Neural progenitor cell (in vitro differentiated cells): ENCODE results near the gene CHST8.

Experiments used
- EZH2 ChIP-seq: fragments of 200-600 bp; sonication (generic); IDR thresholded peaks from 2 replicates; pipeline ENCODE4 v1.6.1; 2017; ENCODE audit warnings: antibody characterized with exemption, mild to moderate bottlenecking, moderate library complexity
- EZH2phosphoT487 ChIP-seq: fragments of 200-600 bp; sonication (generic); IDR thresholded peaks from 2 replicates; pipeline ENCODE4 v1.6.1; 2017; ENCODE audit warnings: antibody characterized with exemption
- TF ChIP-seq, protein P1 (sequence below): fragments of 200-600 bp; sonication (generic); IDR thresholded peaks from 2 replicates; pipeline ENCODE4 v1.5.1; 2017; ENCODE audit warnings: antibody characterized with exemption, mild to moderate bottlenecking

DNA sequence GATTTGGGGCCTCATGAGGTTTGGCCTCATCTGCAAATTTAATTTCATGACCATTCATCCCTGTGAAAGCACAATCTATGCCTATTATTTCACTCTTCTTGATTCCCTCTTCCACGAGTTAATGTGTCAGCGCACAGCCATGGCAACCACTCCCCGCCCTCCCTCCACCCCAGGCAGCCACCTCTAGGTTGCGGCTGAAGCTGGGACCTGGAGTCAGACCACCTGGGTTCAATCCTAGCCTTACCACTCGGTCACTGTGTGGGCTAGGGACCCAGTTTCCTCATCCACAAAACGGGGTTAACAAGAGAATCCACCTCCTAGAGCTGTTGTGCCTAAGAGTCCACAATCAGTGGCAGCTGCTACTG, 9.8 kb downstream of the CHST8 start:
- TF ChIP-seq, protein P1, sequence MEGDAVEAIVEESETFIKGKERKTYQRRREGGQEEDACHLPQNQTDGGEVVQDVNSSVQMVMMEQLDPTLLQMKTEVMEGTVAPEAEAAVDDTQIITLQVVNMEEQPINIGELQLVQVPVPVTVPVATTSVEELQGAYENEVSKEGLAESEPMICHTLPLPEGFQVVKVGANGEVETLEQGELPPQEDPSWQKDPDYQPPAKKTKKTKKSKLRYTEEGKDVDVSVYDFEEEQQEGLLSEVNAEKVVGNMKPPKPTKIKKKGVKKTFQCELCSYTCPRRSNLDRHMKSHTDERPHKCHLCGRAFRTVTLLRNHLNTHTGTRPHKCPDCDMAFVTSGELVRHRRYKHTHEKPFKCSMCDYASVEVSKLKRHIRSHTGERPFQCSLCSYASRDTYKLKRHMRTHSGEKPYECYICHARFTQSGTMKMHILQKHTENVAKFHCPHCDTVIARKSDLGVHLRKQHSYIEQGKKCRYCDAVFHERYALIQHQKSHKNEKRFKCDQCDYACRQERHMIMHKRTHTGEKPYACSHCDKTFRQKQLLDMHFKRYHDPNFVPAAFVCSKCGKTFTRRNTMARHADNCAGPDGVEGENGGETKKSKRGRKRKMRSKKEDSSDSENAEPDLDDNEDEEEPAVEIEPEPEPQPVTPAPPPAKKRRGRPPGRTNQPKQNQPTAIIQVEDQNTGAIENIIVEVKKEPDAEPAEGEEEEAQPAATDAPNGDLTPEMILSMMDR: no peak
- TF ChIP-seq EZH2phosphoT487 (no peak), EZH2 (no peak)
